PFSK-1 (cell line): Measurements from ENCODE around the gene COL25A1.

Experiments
- FOXP2 ChIP-seq: optimal IDR thresholded peaks from 2 replicates; pipeline ENCODE3; 2011; ENCODE audit warnings: borderline replicate concordance, control low read depth, inconsistent platforms; ENCODE audit not compliant: insufficient read depth; ENCODE audit errors: extremely low read length, extremely low read depth
- POLR2AphosphoS5 ChIP-seq: IDR thresholded peaks from 2 replicates; pipeline ENCODE4 v1.6.1; 2012; ENCODE audit warnings: low read depth, mild to moderate bottlenecking, control low read depth, low read length, moderate library complexity
- TF ChIP-seq, protein P1 (sequence below), 2 experiments: IDR thresholded peaks; 2 replicates each; pipeline versions ENCODE4 v1.6.1 to v1.8.0; 2011 to 2012; ENCODE audit warnings: low read depth in 2 of 2, low read length in 2 of 2, control low read depth in 1 of 2, inconsistent platforms in 1 of 2, mild to moderate bottlenecking in 1 of 2, moderate library complexity in 1 of 2; ENCODE audit not compliant: insufficient read depth in 1 of 2

DNA sequence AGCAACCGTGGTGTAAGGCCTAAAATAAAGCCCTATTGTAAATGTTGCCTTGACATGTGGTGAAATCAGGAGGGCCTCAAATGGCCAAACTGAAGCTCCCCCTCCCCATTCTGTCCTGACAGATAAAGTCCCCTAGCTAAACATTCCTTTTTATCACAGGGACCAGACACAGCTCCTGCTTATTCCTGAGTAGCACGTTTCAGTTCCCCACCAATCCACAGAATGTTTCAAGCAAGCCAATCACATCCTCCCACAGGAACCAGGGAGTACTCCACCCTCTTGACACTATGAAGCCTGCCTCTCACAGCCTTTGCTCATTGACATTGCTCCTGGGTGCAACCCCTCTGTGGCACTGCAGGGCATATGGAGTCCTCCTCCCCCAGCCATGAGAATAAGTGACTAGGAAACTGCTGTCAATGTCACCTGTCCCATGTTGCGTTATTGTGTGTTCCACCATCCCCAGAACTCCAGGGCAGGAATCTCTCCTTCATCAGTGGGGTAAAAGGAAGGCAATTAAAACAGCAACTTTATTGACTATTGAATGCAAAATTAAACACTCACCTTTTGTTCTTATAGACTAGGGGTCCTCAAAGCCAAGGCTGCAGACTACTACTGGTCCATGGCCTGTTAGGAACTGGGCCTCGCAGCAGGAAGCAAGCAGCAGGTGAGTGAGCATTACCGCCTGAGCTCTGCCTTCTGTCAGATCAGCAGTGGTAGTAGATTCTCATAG lies 128.1 kb downstream of the COL25A1 start:
- no peak for TF ChIP-seq POLR2AphosphoS5
- TF ChIP-seq, protein P1, sequence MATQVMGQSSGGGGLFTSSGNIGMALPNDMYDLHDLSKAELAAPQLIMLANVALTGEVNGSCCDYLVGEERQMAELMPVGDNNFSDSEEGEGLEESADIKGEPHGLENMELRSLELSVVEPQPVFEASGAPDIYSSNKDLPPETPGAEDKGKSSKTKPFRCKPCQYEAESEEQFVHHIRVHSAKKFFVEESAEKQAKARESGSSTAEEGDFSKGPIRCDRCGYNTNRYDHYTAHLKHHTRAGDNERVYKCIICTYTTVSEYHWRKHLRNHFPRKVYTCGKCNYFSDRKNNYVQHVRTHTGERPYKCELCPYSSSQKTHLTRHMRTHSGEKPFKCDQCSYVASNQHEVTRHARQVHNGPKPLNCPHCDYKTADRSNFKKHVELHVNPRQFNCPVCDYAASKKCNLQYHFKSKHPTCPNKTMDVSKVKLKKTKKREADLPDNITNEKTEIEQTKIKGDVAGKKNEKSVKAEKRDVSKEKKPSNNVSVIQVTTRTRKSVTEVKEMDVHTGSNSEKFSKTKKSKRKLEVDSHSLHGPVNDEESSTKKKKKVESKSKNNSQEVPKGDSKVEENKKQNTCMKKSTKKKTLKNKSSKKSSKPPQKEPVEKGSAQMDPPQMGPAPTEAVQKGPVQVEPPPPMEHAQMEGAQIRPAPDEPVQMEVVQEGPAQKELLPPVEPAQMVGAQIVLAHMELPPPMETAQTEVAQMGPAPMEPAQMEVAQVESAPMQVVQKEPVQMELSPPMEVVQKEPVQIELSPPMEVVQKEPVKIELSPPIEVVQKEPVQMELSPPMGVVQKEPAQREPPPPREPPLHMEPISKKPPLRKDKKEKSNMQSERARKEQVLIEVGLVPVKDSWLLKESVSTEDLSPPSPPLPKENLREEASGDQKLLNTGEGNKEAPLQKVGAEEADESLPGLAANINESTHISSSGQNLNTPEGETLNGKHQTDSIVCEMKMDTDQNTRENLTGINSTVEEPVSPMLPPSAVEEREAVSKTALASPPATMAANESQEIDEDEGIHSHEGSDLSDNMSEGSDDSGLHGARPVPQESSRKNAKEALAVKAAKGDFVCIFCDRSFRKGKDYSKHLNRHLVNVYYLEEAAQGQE (IDR thresholded peaks at IDR 0.05; ENCODE audit: insufficient read depth in 1 of 2, low read depth in 2 of 2, low read length in 2 of 2): no peak
- TF ChIP-seq FOXP2: no peak
